ENCODE results near the gene GABARAP.

GABARAP gene

GRCh38 chr17:7241783-7242716 is at the start of gene GABARAP:
Gene GABARAP, minus strand, starts transcription at chr17:7242449. Its CDS starts 119 bp downstream, at chr17:7242330.
- DNase-seq = peak; percentile 89

GRCh38 chr17:7290685-7291084 is 48.4 kb upstream of the GABARAP start:
- no peak for DNase-seq

GRCh38 chr17:7290166-7290565 is 47.9 kb upstream of the GABARAP start:
- no peak for DNase-seq

DNA sequence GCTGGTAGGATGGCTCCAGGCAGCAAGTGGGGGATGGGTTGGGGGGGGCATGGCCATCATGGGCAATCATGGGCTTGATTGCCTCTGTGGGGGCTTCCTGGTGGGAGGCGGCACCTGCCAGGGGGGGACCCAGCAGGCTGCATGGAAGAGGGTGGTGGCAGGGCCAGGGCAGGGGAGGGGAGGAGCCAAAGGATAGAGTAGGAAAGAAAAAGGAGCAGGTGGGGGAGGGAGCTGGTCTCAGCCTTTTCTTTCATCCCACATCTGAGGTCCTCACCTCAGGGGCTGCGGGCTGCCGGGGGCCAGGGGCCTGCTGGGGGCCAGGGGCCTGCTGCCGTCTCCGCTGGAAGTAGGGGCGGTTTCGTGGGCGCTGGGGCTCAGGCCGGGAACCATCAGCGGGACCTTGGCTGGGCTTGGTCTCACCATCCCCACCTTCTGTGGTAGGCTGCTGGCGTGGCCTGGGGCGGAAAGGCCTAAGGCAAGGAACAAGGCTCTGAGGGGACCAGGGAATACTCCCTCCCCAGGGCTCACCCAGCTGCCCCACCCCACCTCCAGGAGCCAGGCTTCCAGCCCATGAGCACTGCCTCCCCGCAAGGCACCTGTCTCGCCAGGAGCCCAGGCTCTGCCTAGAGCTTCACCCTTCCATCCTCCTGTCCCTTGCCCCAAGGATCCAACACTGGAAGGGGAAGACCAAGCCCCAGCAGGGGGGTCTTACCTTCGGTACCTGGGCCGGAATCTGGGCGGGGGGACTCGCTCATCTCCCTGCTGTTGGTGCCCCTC is 47.2 kb upstream of the GABARAP start:
- DNase-seq = no peak

GRCh38 chr17:7285679-7286078 is 43.4 kb upstream of the GABARAP start:
- DNase-seq = no peak

- DNase-seq = no peak
Measured at GRCh38 chr17:7284911-7285310, 42.7 kb upstream of the GABARAP start.

DNA sequence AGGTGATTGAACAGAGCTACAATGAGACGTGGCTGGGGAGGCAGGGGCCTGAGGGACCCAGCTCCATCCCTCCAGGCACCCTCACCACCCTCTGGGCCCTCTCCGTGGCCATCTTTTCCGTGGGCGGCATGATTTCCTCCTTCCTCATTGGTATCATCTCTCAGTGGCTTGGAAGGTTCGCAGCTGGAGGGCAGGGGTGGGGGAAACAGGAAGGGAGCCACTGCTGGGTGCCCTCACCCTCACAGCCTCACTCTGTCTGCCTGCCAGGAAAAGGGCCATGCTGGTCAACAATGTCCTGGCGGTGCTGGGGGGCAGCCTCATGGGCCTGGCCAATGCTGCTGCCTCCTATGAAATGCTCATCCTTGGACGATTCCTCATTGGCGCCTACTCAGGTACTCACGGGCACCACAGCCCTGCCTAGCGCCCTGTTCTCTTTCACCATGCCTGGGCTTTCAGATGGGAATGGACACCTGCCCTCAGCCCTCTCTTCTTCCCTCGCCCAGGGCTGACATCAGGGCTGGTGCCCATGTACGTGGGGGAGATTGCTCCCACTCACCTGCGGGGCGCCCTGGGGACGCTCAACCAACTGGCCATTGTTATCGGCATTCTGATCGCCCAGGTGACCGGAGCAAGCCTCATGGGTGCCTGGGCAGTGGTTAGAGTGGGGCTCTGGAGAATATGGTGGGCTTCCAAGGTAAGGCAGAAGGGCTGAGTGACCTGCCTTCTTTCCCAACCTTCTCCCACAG is 41.4 kb upstream of the GABARAP start:
- no peak for DNase-seq

DNA sequence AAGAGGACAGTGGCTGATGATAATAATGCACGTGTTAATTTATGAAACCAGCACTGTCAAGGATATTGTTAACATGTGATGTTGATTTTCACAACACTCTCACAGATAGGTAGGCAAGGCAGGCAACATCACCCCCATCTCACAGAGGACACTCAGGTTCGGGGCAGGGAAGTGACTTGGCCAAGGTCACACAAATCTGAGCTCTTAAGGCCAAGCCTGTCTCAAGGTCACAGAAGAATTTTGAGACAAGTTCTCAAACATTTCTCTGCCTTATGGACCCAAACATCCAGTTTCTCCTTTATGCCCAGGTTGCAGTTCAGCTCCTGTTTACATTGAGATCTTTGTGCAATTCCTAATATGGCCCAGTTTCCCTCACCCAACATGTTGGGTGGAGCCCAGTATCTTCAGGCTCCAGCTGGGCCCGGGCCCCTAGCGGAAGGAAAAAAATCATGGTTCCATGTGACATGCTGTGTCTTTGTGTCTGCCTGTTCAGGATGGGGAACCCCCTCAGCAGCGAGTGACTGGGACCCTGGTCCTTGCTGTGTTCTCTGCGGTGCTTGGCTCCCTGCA is 40.6 kb upstream of the GABARAP start:
- no peak for DNase-seq

DNA sequence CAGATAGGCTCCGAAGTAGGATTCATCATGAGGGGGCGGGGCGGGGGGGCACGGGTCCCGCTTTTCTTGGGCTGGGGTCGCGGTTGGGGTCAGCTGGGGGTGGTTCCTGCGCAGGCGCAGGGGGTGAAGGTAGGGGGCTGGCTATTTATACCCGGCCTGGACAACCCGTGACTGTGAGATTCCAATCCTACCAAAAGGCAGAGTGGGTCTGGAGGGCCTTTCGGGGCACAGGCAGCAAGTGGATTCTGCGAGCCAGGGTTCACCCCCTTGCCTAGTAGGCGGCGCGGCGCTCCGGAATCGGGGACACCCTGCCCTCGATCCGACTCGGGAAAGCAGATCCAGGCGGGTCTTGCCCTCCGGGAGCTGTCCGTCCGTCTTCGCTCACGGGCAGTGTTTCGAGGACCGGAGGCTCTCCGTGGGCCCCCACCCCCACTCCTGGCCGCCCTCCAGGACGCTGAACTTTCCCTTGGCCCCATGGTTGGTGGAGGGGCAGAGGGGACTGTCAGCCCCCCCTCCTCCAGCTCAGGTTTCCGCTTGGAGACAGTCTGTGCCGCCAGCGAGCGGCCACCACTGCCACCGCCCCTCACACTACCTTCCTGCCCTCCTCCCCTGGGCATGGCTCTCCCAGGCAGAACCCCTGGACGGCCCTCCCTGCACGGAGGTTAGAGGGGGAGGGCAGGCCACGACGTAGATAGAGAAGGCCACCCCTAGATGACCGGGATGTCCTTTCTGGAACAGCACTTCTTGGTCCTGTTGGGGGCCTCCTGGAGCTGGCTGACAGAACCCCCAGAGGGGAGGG is 39.9 kb upstream of the GABARAP start:
- no peak for DNase-seq

DNA sequence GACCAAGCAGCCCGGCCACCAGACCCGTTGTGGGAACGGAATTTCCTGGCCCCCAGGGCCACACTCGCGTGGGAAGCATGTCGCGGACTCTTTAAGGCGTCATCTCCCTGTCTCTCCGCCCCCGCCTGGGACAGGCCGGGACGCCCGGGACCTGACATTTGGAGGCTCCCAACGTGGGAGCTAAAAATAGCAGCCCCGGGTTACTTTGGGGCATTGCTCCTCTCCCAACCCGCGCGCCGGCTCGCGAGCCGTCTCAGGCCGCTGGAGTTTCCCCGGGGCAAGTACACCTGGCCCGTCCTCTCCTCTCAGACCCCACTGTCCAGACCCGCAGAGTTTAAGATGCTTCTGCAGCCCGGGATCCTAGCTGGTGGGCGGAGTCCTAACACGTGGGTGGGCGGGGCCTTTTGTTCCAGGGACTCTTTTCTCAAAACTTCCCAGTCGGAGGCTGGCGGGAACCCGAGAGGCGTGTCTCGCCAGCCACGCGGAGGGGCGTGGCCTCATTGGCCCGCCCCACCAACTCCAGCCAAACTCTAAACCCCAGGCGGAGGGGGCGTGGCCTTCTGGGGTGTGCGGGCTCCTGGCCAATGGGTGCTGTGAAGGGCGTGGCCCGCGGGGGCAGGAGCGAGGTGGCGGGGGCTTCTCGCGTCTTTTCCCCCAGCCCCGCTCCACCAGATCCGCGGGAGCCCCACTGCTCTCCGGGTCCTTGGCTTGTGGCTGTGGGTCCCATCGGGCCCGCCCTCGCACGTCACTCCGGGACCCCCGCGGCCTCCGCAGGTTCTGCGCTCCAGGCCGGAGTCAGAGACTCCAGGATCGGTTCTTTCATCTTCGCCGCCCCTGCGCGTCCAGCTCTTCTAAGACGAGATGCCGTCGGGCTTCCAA is 39.1 kb upstream of the GABARAP start, which contains the start of gene SLC2A4:
Gene SLC2A4, plus strand, starts transcription at position 645 of the 879 bp plus-strand sequence. Its CDS starts 217 bp downstream, at position 862.
- DNase-seq = peak; percentile 94

DNA sequence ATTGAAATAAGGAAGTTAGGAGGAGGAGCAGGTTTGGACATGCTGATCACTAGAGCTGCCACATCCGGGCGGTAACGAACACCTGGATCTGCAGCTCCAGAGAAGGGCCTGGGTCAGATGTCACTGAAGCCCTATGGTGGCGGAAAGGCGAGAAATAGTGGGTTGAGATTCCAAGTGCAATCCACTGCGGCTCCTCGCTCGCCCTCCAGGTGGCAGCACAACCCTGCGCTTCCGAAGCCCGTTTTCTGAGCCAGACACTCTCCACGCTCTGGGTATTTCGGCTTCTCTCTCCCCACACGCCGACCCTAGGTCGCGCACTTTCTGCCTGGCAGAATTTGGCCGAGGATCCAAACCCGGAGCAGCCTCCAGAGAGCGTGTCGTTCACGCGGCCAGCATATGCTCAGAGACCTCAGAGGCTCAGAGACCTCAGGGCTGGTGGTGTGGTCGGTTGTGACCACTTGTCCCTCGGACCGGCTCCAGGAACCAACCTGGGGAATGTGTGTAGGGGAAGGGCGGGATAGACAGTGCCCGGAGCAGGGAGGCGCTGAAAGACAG is 38.3 kb upstream of the GABARAP start:
- peak; percentile 81 for DNase-seq

- DNase-seq = no peak
Measured at GRCh38 chr17:7279448-7279847, 37.2 kb upstream of the GABARAP start.

DNA sequence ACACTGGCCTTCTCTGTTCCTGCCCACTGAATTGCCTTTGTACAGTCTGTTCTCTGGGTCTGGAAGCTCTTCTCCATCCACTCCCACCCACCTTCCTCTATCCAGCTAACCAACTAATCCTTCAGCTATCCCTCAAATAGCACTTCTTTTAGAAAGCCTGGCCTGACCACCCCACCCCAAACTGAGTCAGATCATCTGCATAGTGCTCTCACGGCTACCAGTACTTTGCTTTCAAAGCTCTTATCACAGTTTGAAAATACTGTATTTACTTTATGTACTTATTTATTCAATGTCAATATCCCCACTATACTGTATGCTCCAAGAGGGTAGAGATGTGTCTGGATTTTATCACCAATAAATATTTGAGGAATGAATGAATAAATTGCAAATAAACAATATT is 24.5 kb upstream of the GABARAP start:
- no peak for DNase-seq

- no peak for DNase-seq
Measured at GRCh38 chr17:7263801-7264078, 21.5 kb upstream of the GABARAP start.

DNA sequence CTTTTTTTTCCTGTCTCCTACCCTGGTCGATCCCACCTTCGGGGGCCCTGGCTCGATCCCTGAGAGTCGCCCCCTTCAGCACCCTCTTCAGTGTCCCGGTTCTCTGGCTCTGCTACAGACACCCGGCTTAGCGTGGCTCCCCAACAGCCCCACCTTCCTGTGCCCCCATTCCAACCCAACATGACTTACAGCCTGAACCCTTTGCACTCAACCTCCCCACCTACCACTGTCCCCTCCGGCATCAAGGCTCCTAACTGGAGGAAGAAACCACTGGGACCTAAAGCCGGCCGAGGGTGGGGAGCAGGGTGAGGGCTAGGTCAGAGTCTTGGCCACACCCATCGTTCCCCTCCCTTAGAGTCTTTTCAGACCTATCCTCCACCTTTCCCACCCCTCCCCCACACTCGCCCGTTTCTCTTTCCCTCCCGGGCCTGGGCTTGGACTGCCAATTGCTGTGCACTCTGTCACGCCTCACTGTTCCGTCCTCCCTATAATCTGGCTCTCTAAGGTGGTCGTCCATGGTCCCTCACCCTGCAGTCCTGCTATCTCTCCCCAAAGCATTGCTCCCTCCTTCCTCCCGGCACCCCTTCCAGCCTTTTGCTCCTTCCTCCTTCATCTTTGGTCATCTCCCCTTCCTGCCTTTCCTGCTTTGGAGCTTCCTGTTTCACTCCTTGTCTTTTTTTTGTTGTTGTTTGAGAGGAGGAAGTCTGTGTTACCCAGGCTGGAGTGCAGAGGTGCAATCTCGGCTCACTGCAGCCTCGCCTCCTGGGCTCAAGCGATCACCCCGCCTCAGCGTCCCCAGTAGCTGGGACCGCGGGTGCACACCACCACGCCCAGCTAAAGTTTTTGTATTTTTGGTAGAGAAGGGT is 20.9 kb upstream of the GABARAP start:
- no peak for DNase-seq

DNA sequence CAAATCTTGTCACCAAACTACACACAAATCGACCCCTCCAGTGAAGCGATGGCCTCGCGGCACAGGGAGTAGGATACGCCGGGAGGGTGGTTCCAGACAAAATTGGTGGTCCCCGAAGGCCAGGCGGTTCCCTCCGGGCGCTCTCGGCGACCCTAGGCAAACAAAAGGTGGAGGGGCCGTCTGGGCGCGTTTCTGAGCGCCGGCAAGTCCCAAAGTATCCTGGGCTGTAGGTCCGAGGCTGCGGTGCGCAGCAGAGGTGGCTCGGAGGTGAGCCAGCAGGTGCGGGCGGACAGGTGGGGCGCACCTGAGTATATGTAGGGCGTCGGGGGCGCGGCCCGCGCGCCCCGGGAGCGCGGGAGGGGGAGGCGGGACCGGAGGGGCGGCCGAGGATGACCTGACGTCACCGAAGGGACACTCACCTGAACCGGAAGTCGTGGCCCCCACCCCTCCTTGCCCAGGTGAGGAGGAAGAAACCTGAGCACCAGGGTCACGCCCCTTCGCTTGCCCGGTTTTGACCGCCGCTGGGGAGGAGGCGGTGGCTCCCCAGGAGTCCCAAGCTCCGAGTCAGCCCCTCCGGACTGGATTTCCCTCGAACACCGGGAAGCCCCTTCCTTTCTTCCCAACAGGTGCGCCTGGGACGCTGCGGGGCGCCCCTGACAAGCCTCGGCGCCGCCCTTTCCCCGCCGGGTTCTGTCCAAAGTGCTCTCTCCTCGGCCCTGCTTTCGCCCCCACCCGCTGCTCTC is 20.1 kb upstream of the GABARAP start, which contains the start of gene CLDN7:
Gene CLDN7, minus strand, starts transcription at position 287 of the 743 bp plus-strand sequence. CDS start 435 bp downstream, outside the sequence.
- no peak for DNase-seq

DNA sequence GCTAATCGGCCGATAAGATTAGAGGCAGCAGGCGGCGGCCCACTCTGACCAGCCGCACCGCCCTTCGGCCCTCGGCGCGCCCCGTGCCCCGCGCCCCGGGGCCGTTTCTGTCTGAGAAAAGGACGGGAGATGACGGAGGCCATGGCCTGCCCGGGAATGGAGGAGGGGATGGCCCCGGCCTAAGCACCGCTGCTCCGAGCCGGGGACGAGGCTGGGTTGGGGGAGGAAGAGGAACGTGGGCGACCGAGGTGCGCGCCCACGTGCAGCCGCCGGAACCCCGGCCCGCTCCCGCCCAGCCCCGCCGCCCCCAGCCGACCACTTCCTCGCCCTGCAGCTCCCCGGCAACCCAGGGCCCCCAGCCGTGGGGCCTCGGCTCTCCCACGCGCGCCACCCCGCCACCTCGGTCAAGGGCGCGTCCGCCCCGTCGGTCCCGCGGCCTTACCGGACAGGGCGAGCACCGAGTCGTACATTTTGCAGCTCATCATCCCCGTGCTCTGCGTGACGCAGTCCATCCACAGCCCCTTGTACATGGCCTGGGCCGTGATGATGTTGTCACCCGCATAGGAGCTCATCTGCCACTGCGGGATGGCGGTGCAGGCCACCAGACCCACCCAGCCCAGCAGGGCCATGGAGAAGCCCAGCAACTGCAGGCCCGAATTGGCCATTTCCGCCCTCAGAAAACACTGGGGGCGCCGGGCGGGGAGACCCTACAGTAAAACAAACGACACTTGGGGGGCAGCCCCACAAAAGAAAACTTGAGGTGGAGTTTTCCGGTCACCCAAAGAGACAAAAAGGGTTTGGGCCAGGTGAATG is 19.3 kb upstream of the GABARAP start:
- DNase-seq = no peak

All from activated CD4-positive, alpha-beta T cell treated with anti-CD3 and anti-CD28 coated beads, Interleukin-10, Interleukin-2, amounts not matched to agents 100 ng/mL and 50 ng/mL, durations not matched to agents 16 hours and 8 hours (primary cell).